Uterus (tissue), 2 donors: ENCODE measurements around the gene DAD1.

Experiments
- CTCF ChIP-seq, 4 experiments: fragments of 200-600 bp in 2 of 4; fragments of 450-650 bp in 2 of 4; sonication (generic) in 2 of 4; IDR thresholded peaks; one replicate each; pipeline ENCODE4 v1.5.1; 2016 to 2019; ENCODE audit warnings: antibody characterized with exemption in 4 of 4, mild to moderate bottlenecking in 2 of 4, moderate library complexity in 1 of 4
- POLR2A ChIP-seq, 2 donors: fragments of 450-650 bp; IDR thresholded peaks; one replicate each; pipeline ENCODE4 v1.6.1; 2016; ENCODE audit warnings: antibody characterized with exemption in 2 of 2, mild to moderate bottlenecking in 1 of 2, moderate library complexity in 1 of 2

- TF ChIP-seq POLR2A (IDR thresholded peaks at IDR 0.05) (no peak), CTCF (IDR thresholded peaks at IDR 0.05) (no peak)
Measured at GRCh38 chr14:22547948-22548750, 40.9 kb downstream of the DAD1 start.
